KG1 (cell line): ENCODE results near the gene TRDMT1.

ENCODE experiments used
- DNase-seq: peaks from one replicate; lab custom pipeline; 2025; lab: John Stamatoyannopoulos, UW

Gene TRDMT1

GRCh38 chr10:17200912-17201793 is at the start of gene TRDMT1:
Gene TRDMT1, minus strand, starts transcription at chr10:17201672. Its CDS starts 38 bp downstream, at chr10:17201634.
- DNase-seq = peak; percentile 75

GRCh38 chr10:17250736-17251135 is 49.3 kb upstream of the TRDMT1 start:
- no peak for DNase-seq

GRCh38 chr10:17249820-17250219 is 48.3 kb upstream of the TRDMT1 start:
- DNase-seq = no peak

GRCh38 chr10:17248964-17249363 is 47.5 kb upstream of the TRDMT1 start:
- DNase-seq = no peak

GRCh38 chr10:17247210-17247609 is 45.7 kb upstream of the TRDMT1 start:
- DNase-seq = no peak

- no peak for DNase-seq
Measured at GRCh38 chr10:17244700-17245365, 43.4 kb upstream of the TRDMT1 start.

- DNase-seq = no peak
Measured at GRCh38 chr10:17241611-17242333, 40.3 kb upstream of the TRDMT1 start.

- DNase-seq = no peak
Measured at GRCh38 chr10:17240616-17241015, 39.1 kb upstream of the TRDMT1 start.

GRCh38 chr10:17240096-17240495 is 38.6 kb upstream of the TRDMT1 start:
- DNase-seq = no peak

- DNase-seq = no peak
Measured at GRCh38 chr10:17239345-17240085, 38.0 kb upstream of the TRDMT1 start.

GRCh38 chr10:17238445-17239291 is 37.2 kb upstream of the TRDMT1 start:
- no peak for DNase-seq

GRCh38 chr10:17237915-17238444 is 36.5 kb upstream of the TRDMT1 start:
- no peak for DNase-seq

- no peak for DNase-seq
Measured at GRCh38 chr10:17237149-17237527, 35.7 kb upstream of the TRDMT1 start.

- DNase-seq = no peak
Measured at GRCh38 chr10:17236468-17237148, 35.1 kb upstream of the TRDMT1 start.

GRCh38 chr10:17235136-17235535 is 33.7 kb upstream of the TRDMT1 start:
- no peak for DNase-seq

GRCh38 chr10:17234431-17234945 is 33.0 kb upstream of the TRDMT1 start:
- DNase-seq = no peak

GRCh38 chr10:17233286-17233991 is 32.0 kb upstream of the TRDMT1 start:
- no peak for DNase-seq

- DNase-seq = no peak
Measured at GRCh38 chr10:17232276-17232960, 30.9 kb upstream of the TRDMT1 start.

- no peak for DNase-seq
Measured at GRCh38 chr10:17231788-17232187, 30.3 kb upstream of the TRDMT1 start.
